Prostate gland (tissue), 2 donors: ENCODE results near the gene CADM4. TPM values are rescaled to one million over a fixed set of nuclear protein-coding genes. Genes with fewer than 3 reads are reported as not detected.
"Not testable (repeated sequence)": the region's sequence is repeated elsewhere in the genome, so short reads cannot be mapped to it uniquely, and the experiment has no call there.

Source experiments
- DNase-seq: peaks from one replicate; pipeline ENCODE4 v3.0.0-alpha.2; 2019; ENCODE audit warnings: low spot score
- H3K27ac ChIP-seq, 2 donors: fragments of 200-600 bp; sonication (generic); 2 replicates each; pipeline ENCODE4 v1.5.1; 2017 to 2019
- H3K27me3 ChIP-seq: fragments of 200-600 bp; sonication (generic); replicated peaks from 2 replicates; pipeline ENCODE4 v1.5.1; 2019; ENCODE audit not compliant: insufficient read depth
- H3K36me3 ChIP-seq, 2 donors: fragments of 200-600 bp; sonication (generic); 1 replicate in 1 of 2; 2 replicates in 1 of 2; pipeline versions ENCODE4 v1.5.1 to v1.8.1; 2017 to 2019
- H3K4me1 ChIP-seq: fragments of 200-600 bp; sonication (generic); replicated peaks from 2 replicates; pipeline ENCODE4 v1.5.1; 2019
- H3K4me3 ChIP-seq, 2 donors: fragments of 200-600 bp; sonication (generic); 2 replicates each; pipeline ENCODE4 v1.5.1; 2017 to 2019
- H3K9me3 ChIP-seq: fragments of 200-600 bp; sonication (generic); 2 replicates; pipeline ENCODE4 v1.5.1; 2017
- CTCF ChIP-seq, 4 experiments: fragments of 200-600 bp in 2 of 4; fragments of 450-650 bp in 2 of 4; sonication (generic) in 2 of 4; IDR thresholded peaks; 1 replicate in 3 of 4; 2 replicates in 1 of 4; pipeline ENCODE4 v1.5.1; 2016 to 2019; ENCODE audit warnings: antibody characterized with exemption in 4 of 4, mild to moderate bottlenecking in 2 of 4, moderate library complexity in 2 of 4
- POLR2A ChIP-seq: fragments of 450-650 bp; IDR thresholded peaks from one replicate; pipeline ENCODE4 v1.6.1; 2016; ENCODE audit warnings: antibody characterized with exemption, mild to moderate bottlenecking
- POLR2AphosphoS5 ChIP-seq: sonication (generic); formaldehyde crosslinking; IDR thresholded peaks from one replicate; pipeline ENCODE4 v1.6.1; 2017; ENCODE audit warnings: antibody characterized with exemption
- WGBS: methylation state at CpG from one replicate; pipeline ENCODE4 v1.1.5; 2018; 5-methylcytosine and 5-hydroxymethylcytosine counted together
- intact Hi-C: fragments of 100-400 bp; cut with DNase I; formaldehyde crosslinking; loops from one replicate; pipeline ENCODE4 v1.14.2; 2022
- total RNA-seq, 2 donors: library from RNA; depleted of rRNA; stranded (reverse); fragments of >200 nt; gene quantifications; one replicate each; pipeline ENCODE4 v1.1.0, GENCODE V29; 2016

CADM4 gene
- total RNA-seq, 2 donors from 2014 or later = 21.1 to 49.4 TPM

- Histone ChIP-seq H3K4me3 (no peak overlapping the region), H3K4me1 (peaks cover 7% of the 10 kb centered on the region), H3K27ac (no peak overlapping the region), H3K36me3 (no peaks in the 10 kb centered on the region), H3K27me3 (no peaks in the 10 kb centered on the region), H3K9me3 (no peaks in the 10 kb centered on the region)
- DNase-seq = no peak
- TF ChIP-seq POLR2AphosphoS5 (no peak), POLR2A (no peak)
- 86% methylated on average over 7 of the region's 7 CpGs for WGBS
- intact Hi-C loops = no loop called here
Measured at GRCh38 chr19:43609872-43610271, 29.8 kb downstream of the CADM4 start.

GRCh38 chr19:43607238-43608205 is 32.1 kb downstream of the CADM4 start:
- intact Hi-C loops = no loop called here

GRCh38 chr19:43606569-43607229 is 33.0 kb downstream of the CADM4 start:
- H3K27ac ChIP-seq = peak overlapping the region; percentile 65 to 70
- no peak overlapping the region for H3K4me3 ChIP-seq
- H3K27me3 ChIP-seq = no peaks in the 10 kb centered on the region
- DNase-seq = peak; percentile 79
- H3K4me1 ChIP-seq = peaks cover 7% of the 10 kb centered on the region
- intact Hi-C loops = no loop called here
- no peak for TF ChIP-seq POLR2A
- peak; percentile 84 for TF ChIP-seq POLR2AphosphoS5
- TF ChIP-seq CTCF (IDR thresholded peaks at IDR 0.05) = no peak
- no peaks in the 10 kb centered on the region for H3K36me3 ChIP-seq
- H3K9me3 ChIP-seq = no peaks in the 10 kb centered on the region
- WGBS = 47% methylated on average over 7 of the region's 7 CpGs

More at GRCh38 chr19:43607238-43608205, 32.1 kb downstream of the CADM4 start:
- no peaks in the 10 kb centered on the region for H3K9me3 ChIP-seq
- H3K36me3 ChIP-seq = no peaks in the 10 kb centered on the region
- peak overlapping the region; percentile 65 to 70 for H3K27ac ChIP-seq
- H3K4me1 ChIP-seq = peaks cover 7% of the 10 kb centered on the region
- DNase-seq = no peak
- WGBS = 40% methylated on average over 26 of the region's 28 CpGs
- peak overlapping the region in 1 of 2 donors; percentile 1 for H3K4me3 ChIP-seq
- TF ChIP-seq POLR2AphosphoS5 = no peak
- TF ChIP-seq POLR2A = no peak
- TF ChIP-seq CTCF (IDR thresholded peaks at IDR 0.05) = no peak
- H3K27me3 ChIP-seq = no peaks in the 10 kb centered on the region

- no peak for DNase-seq
- intact Hi-C loops = no loop called here
- Histone ChIP-seq H3K4me1 (peaks cover 11% of the 10 kb centered on the region), H3K27me3 (no peaks in the 10 kb centered on the region), H3K9me3 (no peaks in the 10 kb centered on the region), H3K27ac (peak overlapping the region; percentile 65 to 70), H3K36me3 (no peaks in the 10 kb centered on the region), H3K4me3 (no peak overlapping the region)
- 54% methylated on average over 7 of the region's 7 CpGs for WGBS
- TF ChIP-seq CTCF (IDR thresholded peaks at IDR 0.05) = no peak
- TF ChIP-seq POLR2AphosphoS5 = no peak
- no peak for TF ChIP-seq POLR2A
Measured at GRCh38 chr19:43605875-43606568, 33.6 kb downstream of the CADM4 start.

- intact Hi-C loops, H3K9me3 ChIP-seq, H3K36me3 ChIP-seq, H3K4me3 ChIP-seq, H3K27me3 ChIP-seq: not testable (repeated sequence)
- 43% methylated on average over 5 of the region's 5 CpGs for WGBS
- DNase-seq = peak; percentile 25
- Histone ChIP-seq H3K4me1 (peaks cover 26% of the 10 kb centered on the region), H3K27ac (peak overlapping the region; percentile 77 to 97)
Measured at GRCh38 chr19:43600326-43600725, 39.3 kb downstream of the CADM4 start.
